ENCODE data around the gene ZNF264.
"Not testable (repeated sequence)": the region's sequence is repeated elsewhere in the genome, so short reads cannot be mapped to it uniquely, and the experiment has no call there.

The ZNF264 gene

GRCh38 chr19:57248646-57249045 lies 57.3 kb downstream of the ZNF264 start:
- DNase-seq = no peak

- DNase-seq = no peak
Observed at GRCh38 chr19:57249329-57249728, 58.0 kb downstream of the ZNF264 start.

- DNase-seq = not testable (repeated sequence)
Observed at GRCh38 chr19:57253767-57254166, 62.5 kb downstream of the ZNF264 start.

GRCh38 chr19:57262044-57262443 lies 70.7 kb downstream of the ZNF264 start:
- DNase-seq = no peak

- DNase-seq = no peak
Observed at GRCh38 chr19:57263244-57263741, 72.0 kb downstream of the ZNF264 start.

GRCh38 chr19:57267291-57267690 lies 76.0 kb downstream of the ZNF264 start:
- DNase-seq = no peak

GRCh38 chr19:57269515-57270250 lies 78.4 kb downstream of the ZNF264 start:
- DNase-seq = no peak

GRCh38 chr19:57271280-57271679 lies 80.0 kb downstream of the ZNF264 start:
- no peak for DNase-seq

Data from DMS79 (cell line).